GM12873 (cell line): ENCODE data around the gene RUFY1.

ENCODE experiments used
- TF ChIP-seq, protein P1 (sequence below): IDR thresholded peaks from 2 replicates; pipeline ENCODE4 v1.5.1; 2012; ENCODE audit warnings: low read depth, mild to moderate bottlenecking, moderate library complexity, low read length, control low read depth; ENCODE audit not compliant: insufficient read depth; ENCODE audit errors: missing control alignments

The RUFY1 gene

DNA sequence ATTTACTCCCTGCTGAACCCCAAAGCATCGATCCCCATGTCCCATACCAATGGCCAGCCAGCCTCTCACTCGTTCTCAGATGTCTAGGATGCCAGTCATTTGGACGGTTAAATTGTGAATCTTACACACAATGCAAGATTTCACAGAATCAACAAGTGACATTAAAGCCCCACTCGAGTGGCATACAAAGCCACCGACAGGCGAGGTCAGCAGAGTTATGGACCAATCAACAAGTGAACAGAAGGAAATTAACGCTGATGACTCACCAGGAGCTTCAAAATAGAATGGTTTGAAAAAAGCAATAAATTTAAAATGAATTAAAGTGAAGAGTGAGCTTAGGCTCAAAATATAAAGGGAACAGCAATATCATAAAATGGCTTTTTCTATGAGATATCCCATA, 8.2 kb upstream of the RUFY1 start:
- TF ChIP-seq, protein P1, sequence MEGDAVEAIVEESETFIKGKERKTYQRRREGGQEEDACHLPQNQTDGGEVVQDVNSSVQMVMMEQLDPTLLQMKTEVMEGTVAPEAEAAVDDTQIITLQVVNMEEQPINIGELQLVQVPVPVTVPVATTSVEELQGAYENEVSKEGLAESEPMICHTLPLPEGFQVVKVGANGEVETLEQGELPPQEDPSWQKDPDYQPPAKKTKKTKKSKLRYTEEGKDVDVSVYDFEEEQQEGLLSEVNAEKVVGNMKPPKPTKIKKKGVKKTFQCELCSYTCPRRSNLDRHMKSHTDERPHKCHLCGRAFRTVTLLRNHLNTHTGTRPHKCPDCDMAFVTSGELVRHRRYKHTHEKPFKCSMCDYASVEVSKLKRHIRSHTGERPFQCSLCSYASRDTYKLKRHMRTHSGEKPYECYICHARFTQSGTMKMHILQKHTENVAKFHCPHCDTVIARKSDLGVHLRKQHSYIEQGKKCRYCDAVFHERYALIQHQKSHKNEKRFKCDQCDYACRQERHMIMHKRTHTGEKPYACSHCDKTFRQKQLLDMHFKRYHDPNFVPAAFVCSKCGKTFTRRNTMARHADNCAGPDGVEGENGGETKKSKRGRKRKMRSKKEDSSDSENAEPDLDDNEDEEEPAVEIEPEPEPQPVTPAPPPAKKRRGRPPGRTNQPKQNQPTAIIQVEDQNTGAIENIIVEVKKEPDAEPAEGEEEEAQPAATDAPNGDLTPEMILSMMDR, result no peak

DNA sequence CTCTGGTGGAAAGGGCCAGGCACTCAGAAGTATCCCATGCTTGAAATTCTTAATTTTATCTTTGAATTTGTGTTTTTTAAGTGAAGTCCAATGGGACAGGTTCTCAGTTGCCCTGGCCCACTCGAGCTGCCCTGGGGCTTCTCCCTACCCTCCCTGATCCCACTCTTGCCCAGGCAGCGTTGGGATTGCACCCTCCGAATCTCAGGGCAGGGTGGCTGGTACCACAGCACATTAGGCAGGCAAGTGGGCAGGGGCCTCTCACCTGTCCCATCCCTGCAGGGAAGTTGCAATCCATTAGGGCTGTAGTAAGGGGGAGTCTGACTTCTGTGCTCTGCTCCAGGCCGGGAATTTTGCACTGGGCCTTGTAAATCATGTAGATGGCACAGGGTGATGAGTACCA, 2.7 kb downstream of the RUFY1 start:
- TF ChIP-seq, protein P1, result no peak

DNA sequence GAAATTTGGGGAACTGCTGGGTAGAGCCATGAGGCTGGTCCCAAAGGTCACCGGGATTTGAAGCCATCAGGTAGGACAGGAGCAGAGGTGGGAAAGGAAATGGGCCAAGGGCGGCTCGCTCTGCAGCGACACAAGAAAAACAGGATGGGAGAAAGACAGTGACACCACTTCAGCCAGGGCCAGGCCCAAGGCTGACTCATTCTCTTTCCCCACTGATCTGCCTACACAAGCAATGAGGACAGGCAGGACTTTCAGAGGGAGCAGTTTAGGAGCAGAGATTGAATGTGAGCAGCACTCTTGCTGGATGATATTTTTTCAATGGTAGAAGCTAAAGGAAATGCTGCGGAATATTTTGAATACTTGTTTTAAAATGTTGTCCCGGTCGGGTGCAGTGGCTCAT, 3.5 kb downstream of the RUFY1 start:
- TF ChIP-seq, protein P1, result no peak

DNA sequence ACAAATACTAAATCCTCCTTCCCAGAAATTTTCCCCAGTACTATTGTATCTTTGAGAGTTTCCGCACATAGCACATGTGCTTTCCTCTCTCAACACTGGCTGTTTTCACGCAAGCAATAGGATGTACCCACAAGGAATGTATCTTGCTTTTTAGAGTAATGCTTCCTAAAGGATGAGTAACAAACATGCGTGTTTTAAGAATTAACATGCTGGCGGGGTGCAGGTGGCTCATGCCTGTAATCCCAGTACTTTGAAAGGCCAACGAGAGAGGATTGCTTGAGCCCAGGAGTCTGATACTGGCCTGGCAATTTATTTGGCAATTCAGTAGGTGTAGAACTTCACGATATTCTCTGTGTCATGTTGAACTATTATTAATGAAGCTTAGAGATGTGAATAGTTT, 4.6 kb downstream of the RUFY1 start:
- TF ChIP-seq, protein P1, result no peak

DNA sequence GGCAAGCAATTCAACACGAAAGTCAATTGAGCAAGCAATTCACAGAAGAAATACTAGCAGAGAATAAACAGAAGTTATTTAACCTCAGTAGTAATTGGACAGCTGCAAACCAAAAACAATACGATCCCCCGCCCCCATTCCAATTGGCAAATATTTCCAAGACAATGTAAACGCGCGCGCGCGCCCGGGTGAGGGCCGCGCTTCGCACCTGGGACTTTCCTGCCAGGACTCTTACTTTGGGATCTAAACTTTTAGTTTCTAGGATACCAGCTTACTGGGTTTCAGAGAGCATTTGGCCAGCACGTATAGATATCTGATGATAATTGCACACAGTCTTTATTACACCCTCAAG, 8.6 kb downstream of the RUFY1 start:
- TF ChIP-seq, protein P1, result no peak

DNA sequence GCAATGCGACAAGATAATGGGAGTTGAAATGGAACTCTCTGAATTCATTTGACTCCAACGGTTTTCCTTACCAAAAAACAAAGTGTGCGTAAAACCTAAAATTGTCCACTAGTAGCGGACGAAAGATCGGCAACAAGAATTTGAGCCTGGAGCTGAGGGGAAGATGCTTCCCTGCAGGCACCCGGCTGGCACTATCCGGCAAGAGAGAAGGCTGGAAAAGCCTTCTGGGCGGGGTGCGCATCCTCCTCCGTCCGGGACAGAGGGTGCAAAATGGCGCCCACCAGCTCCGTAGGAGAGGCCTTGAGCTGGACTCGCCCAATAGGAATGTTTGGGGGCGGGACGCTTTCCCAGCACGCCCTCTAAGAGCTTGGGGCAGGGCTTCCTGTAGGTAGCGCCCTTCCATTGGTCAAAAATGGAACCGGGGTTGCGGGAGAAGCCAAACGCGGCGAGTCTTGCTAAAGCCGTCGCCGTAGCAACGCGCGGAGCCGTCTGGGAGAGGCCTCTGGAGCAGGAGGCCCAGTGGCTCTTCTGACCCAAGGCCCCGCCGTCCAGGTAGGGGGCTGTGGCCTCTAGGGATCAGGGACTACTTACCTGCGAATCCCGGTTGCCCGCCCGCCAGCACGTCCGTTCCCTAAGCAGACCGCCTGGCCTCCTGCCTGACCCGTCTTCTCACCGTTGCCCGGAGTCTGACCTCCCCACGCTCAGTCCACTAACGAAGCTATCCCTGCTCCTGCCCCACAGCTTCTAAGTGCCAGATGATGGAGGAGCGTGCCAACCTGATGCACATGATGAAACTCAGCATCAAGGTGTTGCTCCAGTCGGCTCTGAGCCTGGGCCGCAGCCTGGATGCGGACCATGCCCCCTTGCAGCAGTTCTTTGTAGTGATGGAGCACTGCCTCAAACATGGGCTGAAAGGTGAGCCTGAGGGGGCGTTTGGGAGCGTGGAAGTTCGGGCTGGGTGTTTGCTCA, 9.2 kb downstream of the RUFY1 start:
- TF ChIP-seq, protein P1, result no peak

DNA sequence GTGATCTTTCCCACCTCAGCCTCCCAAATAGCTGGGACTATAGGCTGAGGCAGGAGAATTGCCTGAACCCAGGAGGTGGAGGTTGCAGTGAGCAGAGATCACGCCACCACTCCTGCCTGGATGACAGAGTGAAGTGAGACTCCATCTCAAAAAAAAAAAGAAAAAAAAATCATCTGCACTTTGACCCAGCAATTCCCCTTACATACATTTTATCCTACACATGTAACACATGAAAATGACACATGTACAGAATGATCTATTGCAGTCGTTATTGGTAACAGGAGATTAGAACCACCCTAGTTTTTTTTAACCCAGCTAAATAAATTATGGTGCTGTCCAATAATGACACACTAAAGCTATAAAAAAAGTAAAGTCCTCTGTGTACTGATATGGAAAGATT, 14.2 kb downstream of the RUFY1 start:
- TF ChIP-seq, protein P1, result no peak
